ENCODE results near the gene MRC2. TPM values are rescaled to one million over a fixed set of nuclear protein-coding genes. Genes with fewer than 3 reads are reported as not detected.
"Not testable (repeated sequence)": the region's sequence is repeated elsewhere in the genome, so short reads cannot be mapped to it uniquely, and the experiment has no call there.

MRC2 gene
- total RNA-seq, 1 experiment from 2014 or later = 10.7 TPM

- intact Hi-C loops (cut with micrococcal nuclease); H3K27me3 ChIP-seq (ENCODE audit: insufficient read depth, low read length); H3K4me3 ChIP-seq (replicated peaks in 1 of 2; ENCODE audit: low read depth in 1 of 2, low read length in 2 of 2); H2AFZ ChIP-seq (ENCODE audit: low read depth, low read length, poor library complexity, severe bottlenecking); H3K9me3 ChIP-seq (ENCODE audit: control insufficient read depth in 1 of 2, insufficient read depth in 1 of 2, low read depth in 1 of 2, low read length in 2 of 2); H4K20me1 ChIP-seq (ENCODE audit: insufficient read depth); H3K9me2 ChIP-seq (ENCODE audit: insufficient read depth); POLR2A ChIA-PET; BruUV-seq (replicated peaks); H3K27ac ChIP-seq (ENCODE audit: low read depth, low read length); H3K9ac ChIP-seq (ENCODE audit: low read length); RAD21 ChIA-PET (ENCODE audit: low non-redundant PET in 1 of 2, low total read pairs in 2 of 2, uncharacterized antibody in 2 of 2, unreplicated experiment in 2 of 2); H3K79me2 ChIP-seq (ENCODE audit: insufficient read depth, low read length); DNase-seq (ENCODE audit: low read depth, low spot score); ATAC-seq; H3K4me2 ChIP-seq (ENCODE audit: low read length); H3K4me1 ChIP-seq (ENCODE audit: control insufficient read depth in 1 of 2, insufficient read depth in 2 of 2, low read length in 2 of 2): not testable (repeated sequence)
- H3K36me3 ChIP-seq (ENCODE audit: control insufficient read depth in 1 of 2, insufficient read depth in 2 of 2, low read length in 2 of 2) = peaks cover 25 to 30% of the 10 kb centered on the region in 2 experiments
- CTCF ChIA-PET = interaction anchor here (2.0 kb wide), 1 partner anchor 60 kb away, joined by 4 read pairs; no protein-coding TSS in a partner anchor
Measured at GRCh38 chr17:62613095-62613494, 14.4 kb upstream of the MRC2 start.

- Histone ChIP-seq H3K9ac (ENCODE audit: low read length) (no peak overlapping the region), H3K27me3 (ENCODE audit: insufficient read depth, low read length) (no peaks in the 10 kb centered on the region), H3K9me3 (ENCODE audit: control insufficient read depth in 1 of 2, insufficient read depth in 1 of 2, low read depth in 1 of 2, low read length in 2 of 2) (no peaks in the 10 kb centered on the region), H3K4me2 (ENCODE audit: low read length) (no peak overlapping the region), H4K20me1 (ENCODE audit: insufficient read depth) (0 out of 2 replicates have a peak, but pooled peaks cover 3% of the 10 kb centered on the region), H3K4me1 (ENCODE audit: control insufficient read depth in 1 of 2, insufficient read depth in 2 of 2, low read length in 2 of 2) (no peaks in the 10 kb centered on the region), H3K9me2 (ENCODE audit: insufficient read depth) (no peaks in the 10 kb centered on the region), H3K27ac (ENCODE audit: low read depth, low read length) (no peak overlapping the region), H2AFZ (ENCODE audit: low read depth, low read length, poor library complexity, severe bottlenecking) (no peak overlapping the region), H3K4me3 (replicated peaks in 1 of 2; ENCODE audit: low read depth in 1 of 2, low read length in 2 of 2) (no peak overlapping the region), H3K36me3 (ENCODE audit: control insufficient read depth in 1 of 2, insufficient read depth in 2 of 2, low read length in 2 of 2) (peaks cover 17 to 25% of the 10 kb centered on the region in 2 experiments; a peak in 3 of 4 replicates), H3K79me2 (ENCODE audit: insufficient read depth, low read length) (no peaks in the 10 kb centered on the region)
- ATAC-seq (no peak), DNase-seq (ENCODE audit: low read depth, low spot score) (no peak)
- intact Hi-C loops (cut with micrococcal nuclease) = no loop called here
- BruUV-seq (replicated peaks) = no TSS peak
- ChIA-PET RAD21 (ENCODE audit: low non-redundant PET in 1 of 2, low total read pairs in 2 of 2, uncharacterized antibody in 2 of 2, unreplicated experiment in 2 of 2) (no interaction called here), CTCF (interaction anchor here (2.0 kb wide), 1 partner anchor 61 kb away, joined by 4 read pairs; no protein-coding TSS in a partner anchor), POLR2A (no interaction called here)
- TF ChIP-seq EGR1 (IDR thresholded peaks at IDR 0.05; ENCODE audit: low read depth) (no peak), YY1 (IDR thresholded peaks at IDR 0.05; ENCODE audit: extremely low read depth, insufficient replicate concordance, low read depth, low read length) (no peak), MAX (IDR thresholded peaks at IDR 0.05) (no peak), TCF7L2 (IDR thresholded peaks at IDR 0.05; ENCODE audit: borderline replicate concordance, extremely low read depth, insufficient read depth, insufficient read length) (no peak), POLR2A (IDR thresholded peaks at IDR 0.05; ENCODE audit: borderline replicate concordance, extremely low read depth, insufficient read depth, insufficient read length) (no peak), EZH2 (IDR thresholded peaks at IDR 0.05) (no peak)
Measured at GRCh38 chr17:62614142-62614541, 13.3 kb upstream of the MRC2 start.
